Measurements from ENCODE around the gene NFATC4.

- TF ChIP-seq, protein P1, sequence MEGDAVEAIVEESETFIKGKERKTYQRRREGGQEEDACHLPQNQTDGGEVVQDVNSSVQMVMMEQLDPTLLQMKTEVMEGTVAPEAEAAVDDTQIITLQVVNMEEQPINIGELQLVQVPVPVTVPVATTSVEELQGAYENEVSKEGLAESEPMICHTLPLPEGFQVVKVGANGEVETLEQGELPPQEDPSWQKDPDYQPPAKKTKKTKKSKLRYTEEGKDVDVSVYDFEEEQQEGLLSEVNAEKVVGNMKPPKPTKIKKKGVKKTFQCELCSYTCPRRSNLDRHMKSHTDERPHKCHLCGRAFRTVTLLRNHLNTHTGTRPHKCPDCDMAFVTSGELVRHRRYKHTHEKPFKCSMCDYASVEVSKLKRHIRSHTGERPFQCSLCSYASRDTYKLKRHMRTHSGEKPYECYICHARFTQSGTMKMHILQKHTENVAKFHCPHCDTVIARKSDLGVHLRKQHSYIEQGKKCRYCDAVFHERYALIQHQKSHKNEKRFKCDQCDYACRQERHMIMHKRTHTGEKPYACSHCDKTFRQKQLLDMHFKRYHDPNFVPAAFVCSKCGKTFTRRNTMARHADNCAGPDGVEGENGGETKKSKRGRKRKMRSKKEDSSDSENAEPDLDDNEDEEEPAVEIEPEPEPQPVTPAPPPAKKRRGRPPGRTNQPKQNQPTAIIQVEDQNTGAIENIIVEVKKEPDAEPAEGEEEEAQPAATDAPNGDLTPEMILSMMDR (IDR thresholded peaks at IDR 0.05), result no peak
- no peak for TF ChIP-seq EZH2 (IDR thresholded peaks at IDR 0.05; ENCODE audit: borderline replicate concordance, insufficient read depth, low read depth, low read length, poor library complexity, severe bottlenecking)
These were observed 42.0 kb downstream of the NFATC4 start for GRCh38 chr14:24409956-24410355.

Data from B cell (primary cell).